Esophagus muscularis mucosa (tissue), 4 donors: Measurements from ENCODE around the gene PEDS1. TPM values are rescaled to one million over a fixed set of nuclear protein-coding genes. Genes with fewer than 3 reads are reported as not detected.

Experiments
- DNase-seq: peaks from one replicate; pipeline ENCODE4 v3.0.0-alpha.2; 2017; ENCODE audit errors: extremely low spot score
- H3K27ac ChIP-seq, 4 donors: fragments of 200-600 bp; sonication (generic); replicated peaks in 1 of 4; 1 replicate in 3 of 4; 2 replicates in 1 of 4; pipeline ENCODE4 v1.5.1; 2016 to 2019; ENCODE audit warnings: mild to moderate bottlenecking in 1 of 4
- H3K27me3 ChIP-seq, 4 donors: fragments of 200-600 bp; sonication (generic); one replicate each; pipeline versions ENCODE4 v1.5.1 to v1.6.0; 2016 to 2019
- H3K36me3 ChIP-seq, 4 donors: fragments of 200-600 bp; sonication (generic); one replicate each; pipeline ENCODE4 v1.5.1; 2016 to 2019
- H3K4me1 ChIP-seq, 4 donors: fragments of 200-600 bp; sonication (generic); one replicate each; pipeline ENCODE4 v1.5.1; 2016 to 2019
- H3K4me3 ChIP-seq, 4 donors: fragments of 200-600 bp; sonication (generic); 1 replicate in 2 of 4; 2 replicates in 2 of 4; pipeline ENCODE4 v1.5.1; 2016 to 2019; ENCODE audit warnings: mild to moderate bottlenecking in 4 of 4, moderate library complexity in 1 of 4
- H3K9me3 ChIP-seq, 4 donors: fragments of 200-600 bp; sonication (generic); 1 replicate in 3 of 4; 2 replicates in 1 of 4; pipeline ENCODE4 v1.5.1; 2016 to 2019
- CTCF ChIP-seq, 3 experiments: fragments of 200-600 bp in 2 of 3; fragments of 450-650 bp in 1 of 3; sonication (generic) in 2 of 3; IDR thresholded peaks; one replicate each; pipeline ENCODE4 v1.5.1; 2017 to 2019; ENCODE audit warnings: antibody characterized with exemption in 3 of 3, mild to moderate bottlenecking in 2 of 3, moderate library complexity in 1 of 3
- EP300 ChIP-seq: sonication (generic); formaldehyde crosslinking; IDR thresholded peaks from one replicate; pipeline ENCODE4 v1.6.1; 2017; ENCODE audit warnings: antibody characterized with exemption
- POLR2A ChIP-seq: fragments of 450-650 bp; IDR thresholded peaks from one replicate; pipeline ENCODE4 v1.6.1; 2017; ENCODE audit warnings: antibody characterized with exemption, moderate library complexity, mild to moderate bottlenecking, low read depth
- POLR2AphosphoS5 ChIP-seq, 2 donors: sonication (generic); formaldehyde crosslinking; IDR thresholded peaks; one replicate each; pipeline ENCODE4 v1.6.1; 2017; ENCODE audit warnings: antibody characterized with exemption in 2 of 2
- WGBS: methylation state at CpG from one replicate; pipeline ENCODE4 v1.1.5; 2018; 5-methylcytosine and 5-hydroxymethylcytosine counted together
- intact Hi-C: fragments of 100-400 bp; cut with DNase I; formaldehyde crosslinking; loops from one replicate; pipeline ENCODE4 v1.15.1; 2023
- total RNA-seq, 4 donors: library from RNA; depleted of rRNA; stranded (reverse); fragments of >200 nt; gene quantifications; one replicate each; pipeline versions ENCODE4 v1.1.0 to v1.2.1, GENCODE V29; 2016

Gene PEDS1
- total RNA-seq, 4 donors from 2014 or later: 22.2 to 50.3 (median 30.7) TPM

GRCh38 chr20:50118203-50118602 lies 35.3 kb downstream of the PEDS1 start:
- 70% methylated on average over 2 of the region's 2 CpGs for WGBS
- no peaks in the 10 kb centered on the region for H3K27me3 ChIP-seq

GRCh38 chr20:50116368-50116999 lies 37.0 kb downstream of the PEDS1 start:
- TF ChIP-seq EP300 (no peak), POLR2A (no peak), POLR2AphosphoS5 (IDR thresholded peaks at IDR 0.05) (no peak), CTCF (IDR thresholded peaks at IDR 0.05) (no peak)
- H3K27ac ChIP-seq: peak overlapping the region; percentile 96 to 100 (median 98)
- 86% methylated on average over 19 of the region's 19 CpGs for WGBS
- no peaks in the 10 kb centered on the region for H3K9me3 ChIP-seq
- no peaks in the 10 kb centered on the region for H3K36me3 ChIP-seq
- H3K4me3 ChIP-seq: peak overlapping the region; percentile 48 to 62 (median 51)
- H3K4me1 ChIP-seq: peaks cover 35 to 53% (median 49%) of the 10 kb centered on the region in 4 donors
- no peaks in the 10 kb centered on the region for H3K27me3 ChIP-seq
- no peak for DNase-seq
- intact Hi-C loops: no loop called here

More at GRCh38 chr20:50118203-50118602, 35.3 kb downstream of the PEDS1 start:
- H3K4me3 ChIP-seq: no peak overlapping the region
- intact Hi-C loops: no loop called here
- H3K4me1 ChIP-seq: peaks cover 28 to 43% (median 41%) of the 10 kb centered on the region in 4 donors
- peaks cover 0 to 9% (median under 1%) of the 10 kb centered on the region in 4 donors for H3K36me3 ChIP-seq
- H3K9me3 ChIP-seq: no peaks in the 10 kb centered on the region
- no peak for DNase-seq
- no peak overlapping the region for H3K27ac ChIP-seq
- TF ChIP-seq CTCF (IDR thresholded peaks at IDR 0.05) (no peak), POLR2A (no peak), EP300 (no peak), POLR2AphosphoS5 (IDR thresholded peaks at IDR 0.05) (no peak)

- Histone ChIP-seq H3K4me1 (peaks cover 36 to 53% (median 49%) of the 10 kb centered on the region in 4 donors), H3K27me3 (no peaks in the 10 kb centered on the region), H3K36me3 (no peaks in the 10 kb centered on the region), H3K4me3 (peak overlapping the region; percentile 48 to 62 (median 51)), H3K27ac (peak overlapping the region; percentile 96 to 100 (median 98)), H3K9me3 (no peaks in the 10 kb centered on the region)
- TF ChIP-seq EP300: no peak
- TF ChIP-seq POLR2AphosphoS5 (IDR thresholded peaks at IDR 0.05): peak; percentile 82 to 99
- peak in 1 of 3 experiments; percentile 19 for TF ChIP-seq CTCF (IDR thresholded peaks at IDR 0.05)
- intact Hi-C loops: no loop called here
- 2% methylated on average over 20 of the region's 24 CpGs for WGBS
- peak; percentile 99 for DNase-seq
Observed at GRCh38 chr20:50115591-50116367, 37.7 kb downstream of the PEDS1 start.

GRCh38 chr20:50115041-50115512 lies 38.4 kb downstream of the PEDS1 start:
- DNase-seq: no peak
- Histone ChIP-seq H3K27me3 (no peaks in the 10 kb centered on the region), H3K9me3 (no peaks in the 10 kb centered on the region), H3K4me3 (peak overlapping the region; percentile 48 to 62 (median 51)), H3K4me1 (peaks cover 42 to 56% (median 53%) of the 10 kb centered on the region in 4 donors), H3K36me3 (no peaks in the 10 kb centered on the region), H3K27ac (peak overlapping the region; percentile 96 to 100 (median 98))
- 22% methylated on average over 3 of the region's 6 CpGs for WGBS
- TF ChIP-seq CTCF (IDR thresholded peaks at IDR 0.05) (no peak), EP300 (no peak), POLR2AphosphoS5 (IDR thresholded peaks at IDR 0.05) (no peak), POLR2A (no peak)
- intact Hi-C loops: no loop called here
